Breast epithelium (tissue), 3 donors: Measurements from ENCODE around the gene PROK1.

Source experiments
- POLR2A ChIP-seq: fragments of 450-650 bp; IDR thresholded peaks from one replicate; pipeline ENCODE4 v1.6.1; 2016; ENCODE audit warnings: antibody characterized with exemption, mild to moderate bottlenecking, moderate library complexity
- POLR2AphosphoS5 ChIP-seq, 3 donors: sonication (generic); formaldehyde crosslinking; IDR thresholded peaks; one replicate each; pipeline ENCODE4 v1.6.1; 2017; ENCODE audit warnings: antibody characterized with exemption in 3 of 3
- TF ChIP-seq, protein P1 (sequence below), 3 donors: fragments of 450-650 bp; IDR thresholded peaks; one replicate each; pipeline ENCODE4 v1.5.1; 2016 to 2017; ENCODE audit warnings: antibody characterized with exemption in 3 of 3, mild to moderate bottlenecking in 3 of 3, moderate library complexity in 3 of 3

DNA sequence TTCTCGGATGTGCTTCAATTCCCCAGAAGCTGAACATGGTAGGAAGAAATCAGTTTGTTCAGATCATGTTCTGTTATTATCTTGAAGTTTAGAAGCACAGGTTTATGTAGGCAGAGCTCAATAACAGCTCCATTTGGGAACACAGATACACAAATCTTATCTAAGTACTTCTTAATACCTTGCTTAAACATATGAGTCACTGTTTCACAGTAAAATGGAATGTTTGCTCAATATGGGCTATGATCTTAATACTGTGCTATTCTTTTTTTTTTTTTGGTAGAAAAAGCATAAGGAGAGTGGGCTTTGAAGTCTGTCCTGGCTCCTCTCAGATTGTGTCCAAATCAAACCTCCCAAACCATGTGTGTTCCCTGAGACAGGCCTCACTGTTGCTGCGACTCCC, 13.4 kb downstream of the PROK1 start:
- TF ChIP-seq, protein P1, sequence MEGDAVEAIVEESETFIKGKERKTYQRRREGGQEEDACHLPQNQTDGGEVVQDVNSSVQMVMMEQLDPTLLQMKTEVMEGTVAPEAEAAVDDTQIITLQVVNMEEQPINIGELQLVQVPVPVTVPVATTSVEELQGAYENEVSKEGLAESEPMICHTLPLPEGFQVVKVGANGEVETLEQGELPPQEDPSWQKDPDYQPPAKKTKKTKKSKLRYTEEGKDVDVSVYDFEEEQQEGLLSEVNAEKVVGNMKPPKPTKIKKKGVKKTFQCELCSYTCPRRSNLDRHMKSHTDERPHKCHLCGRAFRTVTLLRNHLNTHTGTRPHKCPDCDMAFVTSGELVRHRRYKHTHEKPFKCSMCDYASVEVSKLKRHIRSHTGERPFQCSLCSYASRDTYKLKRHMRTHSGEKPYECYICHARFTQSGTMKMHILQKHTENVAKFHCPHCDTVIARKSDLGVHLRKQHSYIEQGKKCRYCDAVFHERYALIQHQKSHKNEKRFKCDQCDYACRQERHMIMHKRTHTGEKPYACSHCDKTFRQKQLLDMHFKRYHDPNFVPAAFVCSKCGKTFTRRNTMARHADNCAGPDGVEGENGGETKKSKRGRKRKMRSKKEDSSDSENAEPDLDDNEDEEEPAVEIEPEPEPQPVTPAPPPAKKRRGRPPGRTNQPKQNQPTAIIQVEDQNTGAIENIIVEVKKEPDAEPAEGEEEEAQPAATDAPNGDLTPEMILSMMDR (IDR thresholded peaks at IDR 0.05), result no peak
- no peak for TF ChIP-seq POLR2A
- no peak for TF ChIP-seq POLR2AphosphoS5 (IDR thresholded peaks at IDR 0.05)
